Measurements from ENCODE around the gene GPX2. TPM values are rescaled to one million over a fixed set of nuclear protein-coding genes. Genes with fewer than 3 reads are reported as not detected.

GPX2 gene
- total RNA-seq, 1 donor from 2014 or later, result not detected

GRCh38 chr14:64944861-64945260 lies 2.3 kb upstream of the GPX2 start:
- Histone ChIP-seq H3K4me3 (no peak overlapping the region), H3K9me3 (no peaks in the 10 kb centered on the region), H3K4me1 (no peaks in the 10 kb centered on the region), H3K27ac (no peak overlapping the region), H3K36me3 (peaks cover 30% of the 10 kb centered on the region), H3K27me3 (ENCODE audit: low read depth) (no peaks in the 10 kb centered on the region)
- TF ChIP-seq, protein P1, sequence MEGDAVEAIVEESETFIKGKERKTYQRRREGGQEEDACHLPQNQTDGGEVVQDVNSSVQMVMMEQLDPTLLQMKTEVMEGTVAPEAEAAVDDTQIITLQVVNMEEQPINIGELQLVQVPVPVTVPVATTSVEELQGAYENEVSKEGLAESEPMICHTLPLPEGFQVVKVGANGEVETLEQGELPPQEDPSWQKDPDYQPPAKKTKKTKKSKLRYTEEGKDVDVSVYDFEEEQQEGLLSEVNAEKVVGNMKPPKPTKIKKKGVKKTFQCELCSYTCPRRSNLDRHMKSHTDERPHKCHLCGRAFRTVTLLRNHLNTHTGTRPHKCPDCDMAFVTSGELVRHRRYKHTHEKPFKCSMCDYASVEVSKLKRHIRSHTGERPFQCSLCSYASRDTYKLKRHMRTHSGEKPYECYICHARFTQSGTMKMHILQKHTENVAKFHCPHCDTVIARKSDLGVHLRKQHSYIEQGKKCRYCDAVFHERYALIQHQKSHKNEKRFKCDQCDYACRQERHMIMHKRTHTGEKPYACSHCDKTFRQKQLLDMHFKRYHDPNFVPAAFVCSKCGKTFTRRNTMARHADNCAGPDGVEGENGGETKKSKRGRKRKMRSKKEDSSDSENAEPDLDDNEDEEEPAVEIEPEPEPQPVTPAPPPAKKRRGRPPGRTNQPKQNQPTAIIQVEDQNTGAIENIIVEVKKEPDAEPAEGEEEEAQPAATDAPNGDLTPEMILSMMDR (IDR thresholded peaks at IDR 0.05), result no peak
- intact Hi-C loops (cut with DNase I), result no loop called here
- DNase-seq (no peak), ATAC-seq (no peak)

DNA sequence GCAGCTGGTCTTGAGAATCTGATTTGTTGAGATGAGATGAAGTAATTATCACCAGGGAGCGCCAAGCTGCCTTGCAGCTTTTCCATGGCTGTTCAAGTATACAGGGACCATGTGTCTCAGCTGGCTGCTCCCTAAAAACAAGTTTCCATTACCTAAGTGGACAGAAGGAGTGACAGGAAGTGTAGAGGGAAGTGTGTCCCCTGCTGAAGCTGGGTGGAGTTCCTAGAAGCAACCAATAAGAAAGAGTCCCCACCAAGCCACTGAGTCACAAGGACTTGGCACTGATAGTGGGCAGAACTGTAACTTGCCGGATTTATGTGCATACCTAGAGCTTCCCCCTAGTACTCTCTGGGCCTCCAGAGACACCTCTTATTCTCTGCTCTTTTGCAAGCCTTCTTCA lies 1.5 kb upstream of the GPX2 start:
- Histone ChIP-seq H3K4me1 (no peaks in the 10 kb centered on the region), H3K4me3 (no peak overlapping the region), H3K27ac (no peak overlapping the region), H3K9me3 (no peaks in the 10 kb centered on the region), H3K27me3 (ENCODE audit: low read depth) (no peaks in the 10 kb centered on the region), H3K36me3 (peaks cover 31% of the 10 kb centered on the region)
- ATAC-seq (no peak), DNase-seq (no peak)
- intact Hi-C loops (cut with DNase I), result no loop called here
- TF ChIP-seq, protein P1 (IDR thresholded peaks at IDR 0.05), result no peak

DNA sequence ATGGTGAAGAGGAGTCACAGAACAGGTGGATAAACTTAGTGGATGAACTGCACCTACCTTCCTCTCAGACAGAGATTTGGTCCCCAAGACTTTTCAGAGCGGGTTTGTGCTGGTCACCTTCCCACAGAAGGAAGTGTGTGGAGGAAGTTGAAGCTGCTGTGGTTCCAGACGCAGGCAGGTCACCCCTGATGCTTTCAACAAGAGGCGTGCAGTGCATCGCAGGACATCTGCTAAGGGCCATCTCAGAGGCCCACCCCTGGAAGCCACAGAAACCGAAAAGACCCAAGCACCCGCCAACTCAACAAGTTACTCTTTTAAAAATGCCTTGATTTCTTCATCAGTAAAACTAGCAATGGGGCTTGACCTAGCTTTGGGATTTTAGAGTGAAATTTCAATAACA lies 1.0 kb upstream of the GPX2 start:
- H3K36me3 ChIP-seq, result peaks cover 36% of the 10 kb centered on the region
- TF ChIP-seq, protein P1 (IDR thresholded peaks at IDR 0.05), result no peak
- H3K4me1 ChIP-seq, result no peaks in the 10 kb centered on the region
- DNase-seq (no peak), ATAC-seq (no peak)
- no peak overlapping the region for H3K4me3 ChIP-seq
- intact Hi-C loops (cut with DNase I), result no loop called here
- no peak overlapping the region for H3K27ac ChIP-seq
- no peaks in the 10 kb centered on the region for H3K27me3 ChIP-seq (ENCODE audit: low read depth)
- H3K9me3 ChIP-seq, result no peaks in the 10 kb centered on the region

- no peaks in the 10 kb centered on the region for H3K4me1 ChIP-seq
- ATAC-seq (no peak), DNase-seq (no peak)
- TF ChIP-seq, protein P1 (IDR thresholded peaks at IDR 0.05), result no peak
- no peak overlapping the region for H3K27ac ChIP-seq
- no peak overlapping the region for H3K4me3 ChIP-seq
- H3K27me3 ChIP-seq (ENCODE audit: low read depth), result no peaks in the 10 kb centered on the region
- peaks cover 40% of the 10 kb centered on the region for H3K36me3 ChIP-seq
- H3K9me3 ChIP-seq, result no peaks in the 10 kb centered on the region
- intact Hi-C loops (cut with DNase I), result no loop called here
Measured at GRCh38 chr14:64940336-64940910, 2.1 kb downstream of the GPX2 start.

- no peaks in the 10 kb centered on the region for H3K9me3 ChIP-seq
- no peaks in the 10 kb centered on the region for H3K4me1 ChIP-seq
- intact Hi-C loops (cut with DNase I), result no loop called here
- no peaks in the 10 kb centered on the region for H3K27me3 ChIP-seq (ENCODE audit: low read depth)
- no peak overlapping the region for H3K27ac ChIP-seq
- ATAC-seq (no peak), DNase-seq (no peak)
- H3K36me3 ChIP-seq, result peaks cover 40% of the 10 kb centered on the region
- no peak overlapping the region for H3K4me3 ChIP-seq
- TF ChIP-seq, protein P1 (IDR thresholded peaks at IDR 0.05), result no peak
Measured at GRCh38 chr14:64939817-64940190, 2.7 kb downstream of the GPX2 start.
